ENCODE results near the gene ACTN4.

ACTN4 gene

DNA sequence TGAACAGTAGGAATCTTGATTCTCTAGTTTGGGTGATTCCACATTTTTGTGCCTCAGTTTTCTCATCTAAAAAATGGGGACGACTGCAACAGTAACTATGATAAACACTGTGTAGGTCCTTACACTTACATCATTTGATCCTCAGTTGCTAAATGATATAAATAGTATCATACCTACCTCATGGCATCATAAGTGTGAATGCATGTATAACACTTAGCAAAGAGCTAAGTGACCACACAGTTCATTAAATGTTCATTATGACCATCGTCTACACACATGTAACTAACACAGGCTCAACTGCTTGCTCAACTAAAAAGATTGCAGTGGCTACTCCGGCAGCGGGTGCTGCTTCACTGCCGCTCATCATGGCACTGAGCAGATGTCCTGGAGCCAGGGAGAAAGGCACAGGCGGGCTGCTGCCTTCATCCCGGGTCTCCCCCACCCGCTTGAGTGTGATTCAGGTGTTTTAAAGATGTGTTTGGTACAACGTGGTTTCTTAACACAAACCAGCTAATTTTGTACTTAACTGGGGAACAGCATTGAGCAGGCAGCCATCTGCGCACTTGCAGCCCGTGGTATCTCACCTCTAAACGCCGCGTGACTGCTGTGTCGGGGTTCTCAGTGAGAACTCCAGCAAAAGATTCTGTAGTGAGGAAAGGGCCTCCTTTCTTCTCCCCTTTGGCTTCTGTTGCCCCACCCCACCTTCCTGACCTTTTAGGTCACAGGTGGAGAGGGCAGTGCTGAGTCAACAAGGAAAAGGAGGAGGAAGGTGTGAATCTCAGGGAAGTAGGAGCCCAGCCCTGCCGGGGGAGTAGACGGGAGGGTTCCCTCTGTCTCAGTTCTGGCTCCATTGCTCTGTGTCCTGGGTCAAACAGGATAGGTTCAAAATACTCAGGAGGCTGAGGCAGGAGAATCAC, 11.7 kb upstream of the ACTN4 start:
- no peak for DNase-seq (ENCODE audit: low spot score)

DNA sequence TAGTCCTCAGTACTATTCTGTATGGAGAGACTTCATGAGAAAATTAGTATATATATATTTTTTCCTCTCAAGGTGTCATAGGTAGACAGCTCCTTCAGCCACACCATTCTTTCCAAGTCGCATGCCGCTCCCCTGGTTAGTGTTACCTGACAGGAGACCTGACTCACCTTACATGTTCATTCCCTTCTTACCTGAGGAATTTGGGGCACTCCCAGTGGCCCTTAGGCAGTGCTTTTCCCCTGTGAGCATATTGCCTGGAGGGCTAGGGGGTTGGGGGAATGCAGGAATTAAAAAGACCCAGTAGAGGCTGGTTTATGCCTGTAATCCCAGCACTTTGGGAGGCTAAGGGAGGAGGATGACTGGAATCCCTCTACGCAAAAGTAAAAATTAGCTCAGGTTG, 9.0 kb upstream of the ACTN4 start:
- peak; percentile 57 for DNase-seq (ENCODE audit: low spot score)

DNA sequence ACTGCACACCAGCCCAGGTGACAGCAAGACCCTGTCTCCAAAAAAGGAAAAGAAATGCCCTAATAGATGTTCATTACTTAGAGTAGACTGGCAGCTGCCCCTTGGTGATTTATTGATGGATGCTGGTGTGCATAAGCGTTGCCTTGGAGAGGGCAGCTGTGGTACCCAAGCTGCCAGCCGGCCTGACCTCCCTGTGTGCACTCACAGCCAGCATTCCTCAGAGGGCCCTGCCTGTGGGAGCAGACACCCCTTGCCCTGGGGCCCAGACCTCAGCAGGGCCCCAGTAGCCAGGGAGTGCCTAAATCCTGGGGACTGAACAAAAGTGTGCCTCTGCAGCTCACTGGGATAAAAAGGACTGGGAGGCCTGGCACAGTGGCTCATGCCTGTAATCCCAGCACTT, 7.8 kb upstream of the ACTN4 start:
- no peak for DNase-seq (ENCODE audit: low spot score)

DNA sequence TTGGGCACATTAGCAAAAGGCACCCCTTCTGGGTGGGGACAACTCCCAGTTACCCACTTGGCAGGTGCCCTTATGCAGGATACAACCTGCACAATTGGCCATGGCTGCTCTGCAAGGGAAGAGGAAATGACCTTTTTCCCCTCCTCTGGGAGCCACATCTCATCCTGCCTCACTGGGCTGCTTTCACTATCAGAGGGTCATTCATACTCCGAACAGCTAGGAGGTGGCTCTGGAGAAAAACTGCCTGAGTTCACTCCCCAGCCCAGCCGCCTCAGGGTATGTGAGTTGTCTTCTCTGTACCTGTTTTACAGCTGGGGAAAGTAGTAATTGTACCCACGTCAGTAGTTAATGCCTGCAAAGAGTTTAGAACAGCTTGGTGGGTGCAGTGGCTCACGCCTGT, 7.1 kb upstream of the ACTN4 start:
- DNase-seq (ENCODE audit: low spot score), result no peak

DNA sequence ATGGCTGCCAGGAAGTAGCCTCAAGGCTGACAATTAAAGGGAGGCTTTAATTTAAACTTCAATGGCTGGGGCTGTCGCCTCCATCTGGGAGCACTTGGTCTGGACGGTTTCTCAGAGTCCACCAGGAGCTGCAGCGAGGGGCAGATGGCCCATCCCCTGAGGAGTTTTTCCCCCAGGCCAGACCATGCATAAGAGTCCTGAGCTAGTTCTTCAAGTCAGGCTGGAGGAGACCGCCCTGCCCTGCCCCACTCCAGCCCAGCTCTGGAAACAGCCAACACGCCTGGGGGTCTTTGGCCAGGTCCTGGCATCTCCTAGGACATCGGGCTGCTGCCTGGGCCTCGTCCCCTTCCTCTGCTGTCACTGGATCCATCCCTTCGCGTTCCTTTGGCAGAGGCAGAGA, 5.3 kb upstream of the ACTN4 start:
- DNase-seq (ENCODE audit: low spot score), result no peak

DNA sequence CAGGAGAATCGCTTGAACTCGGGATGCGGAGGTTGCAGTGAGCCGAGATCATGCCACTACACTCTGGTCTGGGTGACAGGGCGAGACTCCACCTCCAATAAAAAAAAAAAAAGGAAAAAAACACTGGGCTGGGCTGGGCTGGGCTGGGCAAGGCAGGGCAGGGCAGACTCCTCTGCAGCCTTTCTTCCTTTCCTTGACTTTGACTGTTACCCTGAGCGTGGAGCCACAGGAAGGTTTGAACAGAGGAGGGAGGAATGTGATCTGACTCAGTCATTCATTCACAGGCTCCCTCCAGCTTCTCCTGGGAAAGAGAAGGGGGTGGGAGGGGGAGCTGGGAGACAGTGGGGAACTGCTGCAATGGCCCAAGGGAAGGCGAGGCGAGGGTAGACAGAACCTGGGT, 2.7 kb upstream of the ACTN4 start:
- peak; percentile 63 for DNase-seq (ENCODE audit: low spot score)

DNA sequence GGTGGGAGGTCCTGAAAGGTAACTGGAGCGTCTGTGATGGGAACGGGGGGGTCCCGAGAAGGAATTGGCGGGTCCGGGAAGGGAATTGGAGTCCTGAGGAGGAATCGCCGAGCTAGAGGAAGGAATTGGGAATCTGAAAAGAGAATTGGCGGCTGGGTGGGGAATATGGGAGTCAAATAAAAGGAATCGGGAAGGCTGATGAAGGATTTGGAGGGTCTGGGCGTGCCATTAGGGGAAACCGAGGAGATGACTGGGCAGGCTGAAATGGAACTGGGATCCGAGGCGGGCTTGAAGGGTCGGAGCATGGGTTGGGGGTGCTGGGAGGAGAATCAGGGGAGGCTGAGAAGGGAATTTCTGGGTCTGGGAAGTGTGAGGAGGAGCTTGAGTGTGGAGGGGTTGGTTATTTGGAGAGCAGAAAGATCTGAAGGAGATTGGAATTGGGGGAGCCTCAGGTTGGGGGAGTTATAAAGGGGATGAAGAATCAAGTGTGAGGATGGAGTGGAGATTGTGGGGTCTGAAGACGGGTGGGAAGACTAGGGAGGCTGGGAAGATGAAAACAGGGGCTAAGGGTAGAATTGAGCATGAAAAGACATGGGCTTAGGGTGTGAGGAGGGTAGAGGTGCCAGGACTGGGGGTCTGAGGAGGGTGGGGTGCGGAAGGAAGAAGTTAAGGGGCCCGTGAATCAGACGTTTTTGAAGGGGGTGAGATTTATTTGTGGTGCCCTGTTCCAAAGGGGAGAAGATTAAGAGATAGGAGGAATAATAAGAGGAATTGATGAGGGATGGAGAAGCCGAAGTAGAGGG, 718 bp downstream of the ACTN4 start:
- DNase-seq (ENCODE audit: low spot score), result no peak

DNA sequence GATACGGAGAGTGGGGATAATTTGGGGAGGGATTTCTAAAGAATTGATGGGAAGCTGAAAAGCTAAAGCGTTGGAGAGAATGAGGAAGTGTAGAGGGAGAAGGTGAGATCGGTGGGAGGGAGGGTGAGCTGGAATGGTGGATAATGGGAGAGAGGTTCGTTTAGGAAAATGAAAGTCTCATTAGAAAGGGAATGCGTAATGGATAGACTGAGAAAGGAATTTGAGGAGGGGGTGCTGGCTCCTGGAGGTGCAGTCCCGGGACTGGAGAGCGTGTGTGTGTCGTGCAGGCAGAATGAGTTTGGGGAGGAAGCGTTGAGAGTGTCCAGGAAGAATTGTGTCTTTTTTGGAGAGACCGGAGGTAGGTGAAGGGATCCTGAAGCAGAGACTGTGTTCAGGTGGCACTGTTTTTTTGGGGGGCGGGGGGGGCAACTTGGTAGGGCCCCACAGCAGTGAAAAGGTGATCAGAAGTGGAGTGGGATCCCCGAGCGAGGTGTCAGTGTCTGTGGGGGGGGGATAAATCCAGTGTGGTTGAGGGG, 1.4 kb downstream of the ACTN4 start:
- peak; percentile 23 for DNase-seq (ENCODE audit: low spot score)

DNA sequence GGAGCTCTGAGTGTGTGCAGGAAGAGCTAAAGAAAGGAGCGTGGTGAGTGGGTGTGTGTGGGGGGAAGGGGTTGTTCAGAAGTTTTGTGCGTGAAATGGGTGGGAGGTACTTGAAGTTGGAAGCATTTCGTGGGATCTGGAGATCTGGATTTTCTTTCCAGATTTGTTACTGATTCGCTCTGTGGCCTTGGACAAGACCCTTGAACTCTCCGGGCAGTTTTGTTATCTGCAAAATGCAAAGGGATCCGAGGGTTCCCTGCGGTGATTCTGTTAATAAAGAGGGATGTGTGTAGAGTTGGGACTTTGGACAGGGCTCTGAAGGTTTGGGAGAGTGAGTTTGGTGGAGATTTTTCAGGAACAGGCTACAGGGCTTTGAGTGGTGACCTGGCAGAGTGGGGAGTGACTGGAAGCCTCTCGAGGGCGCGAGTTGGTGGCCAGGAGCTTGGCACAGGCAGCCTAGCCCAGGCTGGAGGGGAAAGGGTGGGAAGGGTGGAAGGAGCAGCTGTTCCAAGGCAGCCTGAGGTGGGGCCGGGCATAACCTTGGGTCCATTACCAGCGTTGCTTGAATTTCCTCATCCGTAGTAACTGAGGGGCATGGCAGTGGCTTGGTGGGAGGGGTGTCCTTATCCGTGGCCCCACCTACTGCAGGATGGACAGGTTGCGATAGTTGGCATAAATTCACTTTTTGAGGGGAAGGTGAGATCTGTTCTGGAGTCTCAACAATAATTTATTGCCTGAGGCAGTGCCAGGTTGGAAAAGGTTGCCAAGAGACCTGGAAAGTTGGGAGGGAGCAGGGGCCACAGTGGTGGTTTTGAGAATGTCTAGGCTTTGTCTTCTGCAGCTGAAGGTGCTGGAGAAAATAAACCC, 2.1 kb downstream of the ACTN4 start:
- peak; percentile 78 for DNase-seq (ENCODE audit: low spot score)

DNA sequence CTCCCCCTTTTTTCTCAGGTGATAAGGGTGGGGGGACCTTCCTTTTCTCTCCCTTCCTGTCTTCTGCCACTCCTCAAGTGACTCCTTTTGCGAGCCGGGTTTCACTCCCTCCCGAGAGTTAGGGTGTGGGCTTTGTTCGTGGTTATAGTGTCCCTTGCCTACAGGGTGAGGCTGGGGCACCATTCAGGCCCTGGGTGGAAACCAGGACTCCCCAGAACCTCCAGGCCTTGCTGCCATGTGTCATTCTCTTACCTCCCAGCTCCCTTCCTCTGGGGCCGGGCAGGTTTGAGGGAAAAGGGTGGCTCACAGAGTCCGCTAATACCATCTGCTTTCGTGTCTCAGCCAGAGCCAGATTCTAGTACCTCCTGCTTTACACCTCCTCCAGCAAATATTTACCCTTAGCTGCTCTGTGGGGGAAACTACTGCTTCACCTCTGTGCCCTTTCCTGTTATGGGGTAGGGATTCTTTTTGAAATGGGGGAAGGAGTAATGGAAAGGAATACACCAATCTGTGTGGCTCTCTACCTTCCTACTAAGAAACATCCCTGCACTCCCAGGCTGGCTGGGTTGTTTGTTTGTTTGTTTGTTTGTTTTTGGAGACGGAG, 2.8 kb downstream of the ACTN4 start:
- no peak for DNase-seq (ENCODE audit: low spot score)

DNA sequence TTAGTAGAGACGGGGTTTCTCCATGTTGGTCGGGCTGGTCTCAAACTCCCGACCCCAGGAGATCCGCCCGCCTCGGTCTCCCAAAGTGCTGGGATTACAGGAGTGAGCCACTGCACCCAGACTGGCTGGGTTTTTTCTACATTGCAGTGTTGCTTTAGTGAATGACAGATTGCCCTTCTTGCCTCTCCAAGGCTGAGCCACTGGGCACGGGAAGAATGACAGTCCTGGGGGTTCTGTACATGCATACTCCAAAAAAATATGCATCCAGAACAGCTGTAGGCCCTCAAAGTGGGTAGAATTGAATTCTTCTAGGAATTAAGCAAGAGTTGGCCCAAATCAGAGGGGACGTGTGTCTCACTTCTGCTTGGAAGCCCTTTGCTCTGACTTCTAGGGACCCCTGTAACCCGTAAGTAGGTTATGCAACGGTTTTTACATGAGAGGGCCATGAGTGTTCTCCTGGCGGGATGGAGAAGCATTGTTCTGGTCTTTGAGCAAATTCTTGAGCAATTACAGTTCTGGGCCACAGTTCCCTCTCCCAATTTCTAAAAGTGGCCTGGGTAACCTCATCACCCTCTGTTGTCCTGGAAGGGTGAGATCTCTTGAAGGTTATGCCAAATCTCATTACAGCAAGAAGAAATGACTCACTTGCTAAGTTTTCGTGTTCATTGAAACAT, 3.6 kb downstream of the ACTN4 start:
- peak; percentile 85 for DNase-seq (ENCODE audit: low spot score)

DNA sequence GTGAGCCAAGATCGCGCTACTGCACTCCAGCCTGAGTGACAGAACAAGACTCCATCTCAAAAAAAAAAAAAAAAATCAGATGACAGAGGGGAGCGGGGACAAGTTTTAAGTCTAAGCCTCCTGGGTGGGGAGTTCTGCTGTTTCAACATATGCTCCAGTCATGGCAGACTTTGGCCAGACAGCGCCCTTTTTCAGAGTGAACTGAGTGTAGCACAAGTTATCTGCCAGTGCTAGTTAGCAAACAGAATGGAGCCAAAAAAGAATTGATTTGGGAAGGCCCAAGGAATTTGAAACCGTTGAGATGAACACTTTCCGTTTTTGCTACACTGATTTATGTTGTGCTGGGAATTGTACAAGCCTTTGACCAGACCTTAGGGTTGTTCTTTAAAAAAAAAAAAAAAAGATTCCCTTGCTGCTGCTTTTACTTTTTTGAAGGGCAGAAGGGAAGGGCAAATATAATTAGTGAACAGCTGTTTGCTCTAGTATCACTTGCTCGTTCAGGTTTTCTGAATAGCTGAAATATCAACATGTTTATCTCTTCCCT, 5.7 kb downstream of the ACTN4 start:
- DNase-seq (ENCODE audit: low spot score), result peak; percentile 38

DNA sequence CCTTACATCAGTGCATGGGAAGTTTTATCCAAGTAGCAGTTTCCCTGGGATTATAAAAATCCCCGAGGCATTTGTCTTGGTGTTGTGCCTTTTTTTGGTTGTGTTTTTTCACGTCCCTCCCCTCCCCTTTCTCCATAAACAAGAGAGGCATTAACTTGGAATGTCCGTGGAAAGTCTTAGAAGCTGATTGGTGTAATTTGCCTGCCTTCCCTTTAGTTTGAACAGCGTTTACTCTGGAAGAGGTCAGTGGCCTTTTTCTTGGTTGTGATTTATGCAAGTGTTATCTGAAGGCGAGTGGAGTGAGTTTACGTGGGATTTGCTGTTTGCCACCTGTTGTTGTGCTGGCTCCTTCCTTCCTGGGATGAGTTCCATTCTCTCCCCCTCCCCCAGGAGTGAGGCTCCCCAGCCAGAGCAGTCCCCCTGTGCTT, 7.2 kb downstream of the ACTN4 start:
- DNase-seq (ENCODE audit: low spot score), result peak; percentile 26

DNA sequence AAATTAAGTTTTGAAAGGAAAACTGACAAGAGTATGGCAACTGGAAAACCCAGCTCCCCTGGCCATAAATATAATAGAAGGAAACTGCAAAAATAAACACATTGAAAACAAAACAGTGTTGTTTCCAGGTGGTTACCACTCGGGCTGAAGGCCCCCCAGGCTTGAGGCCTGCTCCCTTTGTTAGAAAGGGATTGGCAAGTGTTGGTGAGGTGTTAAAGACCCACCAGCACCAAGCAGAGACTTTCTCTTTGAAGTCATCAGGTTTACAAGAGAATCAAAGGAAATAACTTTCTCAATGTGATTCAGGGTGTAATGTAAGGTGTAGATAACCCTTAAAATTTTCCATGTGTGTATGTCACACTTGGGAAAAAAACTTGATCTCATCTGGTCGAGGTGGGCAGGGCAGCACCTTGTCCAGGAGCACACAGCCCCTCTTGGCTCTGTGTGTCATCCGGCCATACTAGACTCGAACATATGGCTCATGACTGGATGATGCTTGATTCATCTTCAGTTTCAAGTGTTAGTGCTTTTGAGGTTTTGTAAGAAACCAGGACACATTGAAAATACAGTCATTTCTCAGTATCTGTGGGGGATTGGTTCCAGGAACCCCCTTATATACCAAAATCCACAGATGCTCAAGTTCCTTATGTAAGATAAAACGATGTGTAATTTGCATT, 7.8 kb downstream of the ACTN4 start:
- peak; percentile 68 for DNase-seq (ENCODE audit: low spot score)

DNA sequence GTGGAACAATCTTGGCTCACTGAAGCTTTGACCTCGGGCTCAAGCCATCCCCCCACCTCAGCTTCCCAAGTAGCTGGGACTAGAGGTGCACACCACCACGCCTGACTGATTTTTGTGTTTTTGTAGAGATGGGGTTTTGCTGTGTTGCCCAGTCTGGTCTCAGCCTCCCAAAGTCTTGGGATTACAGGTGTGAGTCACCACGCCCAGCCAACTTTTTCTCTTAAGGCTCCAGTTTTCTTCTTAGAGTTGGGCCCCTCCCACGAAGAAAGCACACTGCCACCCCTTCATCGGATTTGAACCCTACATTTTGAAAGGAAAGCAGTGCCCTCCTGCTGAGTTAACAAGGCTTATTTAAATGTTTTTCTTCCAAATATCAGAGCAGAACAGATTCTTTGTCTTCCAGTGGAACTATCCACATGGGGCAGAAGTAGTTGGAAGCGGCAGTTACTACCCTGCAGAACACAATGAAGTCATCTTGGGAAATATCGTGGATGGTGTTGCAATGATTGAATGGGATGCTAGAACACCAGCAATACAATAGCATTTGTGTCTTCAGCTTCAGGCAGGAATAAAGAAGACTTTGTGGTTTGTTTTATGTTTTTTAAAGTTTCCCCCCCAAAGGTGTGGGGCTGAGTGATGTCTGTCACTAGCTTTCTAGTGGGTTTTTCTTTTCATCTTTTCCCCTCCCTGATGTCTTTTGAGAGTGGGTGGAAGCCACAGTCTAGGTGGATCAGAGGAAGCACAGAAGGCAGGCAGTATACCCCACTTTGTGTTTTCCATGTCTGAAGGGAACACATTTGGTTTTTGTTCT, 8.9 kb downstream of the ACTN4 start:
- peak; percentile 70 for DNase-seq (ENCODE audit: low spot score)

DNA sequence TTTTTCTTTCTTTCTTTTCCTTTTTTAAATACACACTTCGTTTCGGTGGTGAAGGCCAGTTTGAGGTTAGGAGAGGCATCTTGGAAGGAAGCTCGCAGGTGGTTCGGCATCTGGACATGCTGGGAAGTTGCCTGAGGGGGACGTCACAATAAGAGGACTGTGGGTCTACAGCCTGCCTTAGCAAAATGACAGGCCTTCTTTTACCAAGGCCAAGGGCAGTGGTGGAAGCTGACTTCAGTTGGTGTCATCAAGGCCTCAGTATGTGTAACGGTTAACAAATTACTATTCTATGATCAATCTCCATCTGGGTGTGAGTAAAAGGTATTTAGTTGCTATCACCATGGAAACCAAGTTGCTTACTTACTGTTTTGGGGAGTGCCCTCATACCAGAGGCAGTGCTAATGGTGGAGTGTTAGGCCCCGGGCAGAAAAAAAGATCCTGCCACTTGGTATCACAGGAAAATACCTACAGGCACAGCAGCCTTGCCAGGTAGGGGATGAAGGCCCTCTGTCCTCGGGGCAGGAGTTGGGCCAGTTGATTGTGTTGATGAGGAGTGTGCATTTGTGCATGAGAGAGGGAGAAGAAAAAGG, 10.3 kb downstream of the ACTN4 start:
- peak; percentile 99 for DNase-seq (ENCODE audit: low spot score)

DNA sequence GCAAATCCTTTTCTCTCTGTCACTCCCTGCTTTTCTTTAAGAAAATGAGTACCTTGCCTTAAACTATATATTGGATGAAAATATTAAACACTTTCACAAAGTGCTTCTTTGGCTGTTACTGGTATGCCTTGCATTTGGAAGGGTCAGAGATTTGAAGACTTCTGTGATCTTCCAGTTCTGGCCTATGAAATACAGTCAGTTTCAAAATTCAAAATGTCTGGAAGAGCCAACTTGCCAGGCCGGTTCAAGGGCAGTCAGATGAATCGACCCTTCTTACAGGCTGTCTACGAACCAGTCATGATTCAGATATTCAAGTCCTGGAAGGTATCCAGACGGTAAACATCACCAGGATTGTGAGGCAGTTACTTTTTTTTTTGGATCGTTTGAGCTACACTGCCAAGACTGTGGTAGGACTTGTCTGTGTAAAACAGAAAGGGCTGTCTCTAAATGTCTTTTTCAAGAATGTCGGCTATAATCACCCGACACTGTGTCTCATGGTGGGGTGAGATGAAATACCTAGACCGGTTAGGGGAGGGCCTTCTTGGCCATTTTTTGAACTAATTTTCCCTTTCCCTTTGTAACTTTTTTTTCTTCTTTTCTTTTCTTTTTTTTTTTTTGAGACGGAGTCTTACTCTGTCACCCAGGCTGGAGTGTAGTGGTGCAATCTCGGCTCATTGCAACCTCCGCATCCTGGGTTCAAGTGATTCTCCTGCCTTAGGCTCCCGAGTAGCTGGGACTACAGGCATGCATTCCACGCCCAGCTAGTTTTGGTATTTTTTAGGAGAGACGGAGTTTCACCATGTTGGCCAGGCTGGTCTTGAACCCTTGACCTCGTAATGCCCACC, 11.2 kb downstream of the ACTN4 start:
- DNase-seq (ENCODE audit: low spot score), result peak; percentile 99

DNA sequence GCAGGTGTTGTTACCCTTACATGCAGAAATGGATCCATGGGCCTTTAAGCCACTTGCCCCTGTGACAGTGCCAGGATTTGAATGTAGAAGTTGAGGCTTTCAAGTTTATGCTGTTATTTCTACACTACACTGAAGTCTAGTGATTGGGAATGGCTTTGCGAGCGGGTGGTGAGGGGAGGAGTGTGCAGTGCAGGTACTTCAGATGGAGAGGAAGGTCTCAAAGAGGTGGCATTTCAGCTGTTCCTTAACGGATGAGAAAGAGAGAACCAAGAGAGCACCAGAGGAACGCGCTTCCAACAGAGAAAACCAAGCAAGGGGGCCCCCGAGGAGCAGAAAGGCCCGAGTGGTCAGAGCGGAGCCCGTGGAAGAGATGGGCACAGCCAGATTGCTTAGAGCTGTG, 13.3 kb downstream of the ACTN4 start:
- DNase-seq (ENCODE audit: low spot score), result no peak

Data from kidney tubule cell (primary cell).